HEK293T (cell line): Measurements from ENCODE around the gene TCF21.

ENCODE experiments used
- CTCF ChIA-PET: fragments of 350-600 bp; formaldehyde crosslinking; extraction: SDS; loops from one replicate; lab custom pipeline; 2021; ENCODE audit warnings: antibody characterized with exemption, inconsistent platforms; lab: Yijun Ruan, JAX
- POLR2A ChIA-PET: fragments of 350-600 bp; formaldehyde crosslinking; extraction: SDS; loops from one replicate; lab custom pipeline; 2020; ENCODE audit warnings: antibody characterized with exemption, inconsistent platforms; lab: Yijun Ruan, JAX
- DNase-seq: peaks from one replicate; pipeline ENCODE4 v3.0.0; 2012; ENCODE audit warnings: mixed read lengths; ENCODE audit errors: extremely low spot score
- ARNT ChIP-seq: fragments of 450-650 bp; IDR thresholded peaks from 2 replicates; pipeline ENCODE4 v1.6.1; 2017; ENCODE audit warnings: mild to moderate bottlenecking
- BHLHE40 ChIP-seq: fragments of 450-650 bp; IDR thresholded peaks from 2 replicates; pipeline ENCODE4 v1.6.1; 2016; ENCODE audit warnings: mild to moderate bottlenecking, moderate library complexity, borderline replicate concordance
- CTBP1 ChIP-seq: fragments of 450-650 bp; IDR thresholded peaks from 2 replicates; pipeline ENCODE4 v1.6.1; 2016; ENCODE audit warnings: borderline replicate concordance
- ELF4 ChIP-seq: fragments of 450-650 bp; IDR thresholded peaks from 2 replicates; pipeline ENCODE4 v1.6.1; 2017; ENCODE audit warnings: antibody characterized with exemption
- FOXA1 ChIP-seq: fragments of 450-650 bp; IDR thresholded peaks from 2 replicates; pipeline ENCODE4 v1.6.1; 2016; ENCODE audit warnings: mild to moderate bottlenecking
- FOXK2 ChIP-seq: fragments of 450-650 bp; IDR thresholded peaks from 2 replicates; pipeline ENCODE4 v1.6.1; 2016; ENCODE audit warnings: mild to moderate bottlenecking
- FOXM1 ChIP-seq: fragments of 450-650 bp; IDR thresholded peaks from 2 replicates; pipeline ENCODE4 v1.6.1; 2017; ENCODE audit warnings: mild to moderate bottlenecking, borderline replicate concordance
- HDGF ChIP-seq: fragments of 450-650 bp; IDR thresholded peaks from 2 replicates; pipeline ENCODE4 v1.6.1; 2017; ENCODE audit warnings: antibody characterized with exemption, borderline replicate concordance
- L3MBTL2 ChIP-seq: fragments of 450-650 bp; conservative IDR thresholded peaks from 2 replicates; pipeline ENCODE4 v1.6.1; 2016; ENCODE audit warnings: mild to moderate bottlenecking
- LEF1 ChIP-seq: fragments of 450-650 bp; IDR thresholded peaks from 2 replicates; pipeline ENCODE4 v1.6.1; 2017; ENCODE audit warnings: mild to moderate bottlenecking, borderline replicate concordance
- NFRKB ChIP-seq: fragments of 450-650 bp; IDR thresholded peaks from 2 replicates; pipeline ENCODE4 v1.6.1; 2016; ENCODE audit warnings: mild to moderate bottlenecking, moderate library complexity
- PKNOX1 ChIP-seq: fragments of 450-650 bp; IDR thresholded peaks from 2 replicates; pipeline ENCODE4 v1.6.1; 2016
- SP1 ChIP-seq: fragments of 450-650 bp; IDR thresholded peaks from 2 replicates; pipeline ENCODE4 v1.6.1; 2017
- SUZ12 ChIP-seq: fragments of 450-650 bp; IDR thresholded peaks from 2 replicates; pipeline ENCODE4 v1.6.1; 2016; ENCODE audit warnings: mild to moderate bottlenecking
- TARDBP ChIP-seq: fragments of 450-650 bp; IDR thresholded peaks from 2 replicates; pipeline ENCODE4 v1.6.1; 2016
- ZNF384 ChIP-seq: fragments of 450-650 bp; IDR thresholded peaks from 2 replicates; pipeline ENCODE4 v1.6.1; 2016

TCF21 gene

GRCh38 chr6:133863228-133863627 is 25.7 kb upstream of the TCF21 start:
- TF ChIP-seq FOXM1: no peak
- TF ChIP-seq HDGF: no peak
- no peak for TF ChIP-seq TARDBP
- TF ChIP-seq FOXK2: no peak
- no peak for TF ChIP-seq ZNF384
- no peak for TF ChIP-seq ARNT
- TF ChIP-seq LEF1: no peak
- TF ChIP-seq PKNOX1: no peak
- no peak for TF ChIP-seq SP1
- no peak for TF ChIP-seq SUZ12
- TF ChIP-seq CTBP1: no peak
- no peak for TF ChIP-seq ELF4
- TF ChIP-seq L3MBTL2: no peak
- no peak for TF ChIP-seq FOXA1
- ChIA-PET CTCF (no interaction called here), POLR2A (no interaction called here)
- DNase-seq: no peak

GRCh38 chr6:133865680-133866079 is 23.2 kb upstream of the TCF21 start:
- POLR2A ChIA-PET: no interaction called here
- no peak for DNase-seq
- CTCF ChIA-PET: no interaction called here
- TF ChIP-seq NFRKB (no peak), ELF4 (no peak), FOXK2 (no peak), FOXM1 (no peak), TARDBP (no peak), HDGF (no peak), ZNF384 (no peak)

GRCh38 chr6:133871131-133871530 is 17.8 kb upstream of the TCF21 start:
- ChIA-PET POLR2A (no interaction called here), CTCF (no interaction called here)
- no peak for DNase-seq

GRCh38 chr6:133873538-133873937 is 15.4 kb upstream of the TCF21 start:
- TF ChIP-seq FOXM1 (no peak), NFRKB (no peak), ARNT (no peak), L3MBTL2 (no peak), HDGF (no peak), BHLHE40 (no peak), PKNOX1 (no peak), FOXK2 (no peak), SUZ12 (no peak), TARDBP (no peak), FOXA1 (no peak), CTBP1 (no peak), ELF4 (no peak), SP1 (no peak), LEF1 (no peak), ZNF384 (no peak)
- ChIA-PET CTCF (no interaction called here), POLR2A (no interaction called here)
- DNase-seq: no peak

More at GRCh38 chr6:133871131-133871530, 17.8 kb upstream of the TCF21 start:
- TF ChIP-seq L3MBTL2 (no peak), ZNF384 (no peak), SUZ12 (no peak), SP1 (no peak), NFRKB (no peak), PKNOX1 (no peak), HDGF (no peak), TARDBP (no peak), ELF4 (no peak), ARNT (no peak), LEF1 (no peak), FOXM1 (no peak), FOXK2 (no peak)

- no peak for TF ChIP-seq SP1
- no peak for TF ChIP-seq LEF1
- CTCF ChIA-PET: interaction anchor here (1.5 to 1.9 kb wide), 2 partner anchors 39 to 186 kb away, joined by 4 read pairs; no protein-coding TSS in a partner anchor
- no peak for DNase-seq
- POLR2A ChIA-PET: no interaction called here
Observed at GRCh38 chr6:133877116-133877515, 11.8 kb upstream of the TCF21 start.

- TF ChIP-seq FOXM1: no peak
- DNase-seq: no peak
- POLR2A ChIA-PET: no interaction called here
- CTCF ChIA-PET: interaction anchor here (0.6 kb wide), 1 partner anchor 211 kb away, joined by 3 read pairs; no protein-coding TSS in a partner anchor
Observed at GRCh38 chr6:133880006-133880405, 8.9 kb upstream of the TCF21 start.

GRCh38 chr6:133880896-133881295 is 8.0 kb upstream of the TCF21 start:
- CTCF ChIA-PET: no interaction called here
- DNase-seq: no peak
- POLR2A ChIA-PET: no interaction called here
- no peak for TF ChIP-seq BHLHE40
- TF ChIP-seq ZNF384: no peak
- TF ChIP-seq LEF1: no peak
- no peak for TF ChIP-seq TARDBP
- no peak for TF ChIP-seq PKNOX1
- TF ChIP-seq SP1: no peak
- no peak for TF ChIP-seq NFRKB
- TF ChIP-seq HDGF: no peak
- TF ChIP-seq FOXA1: no peak
- no peak for TF ChIP-seq L3MBTL2
- TF ChIP-seq FOXM1: no peak
